Activated naive CD4-positive, alpha-beta T cell treated with anti-CD3 and anti-CD28 coated beads, Interleukin-2, amount 50 U/mL, for 16 hours (primary cell): ENCODE results near the gene ZNF420.
A peak's percentile ranks its signal among the peaks of the same experiment; 100 is the strongest.

Experiments
- DNase-seq: peaks from one replicate; pipeline ENCODE4 v3.0.0-alpha.2; 2020

The ZNF420 gene

GRCh38 chr19:37160153-37160552 is 81.9 kb downstream of the ZNF420 start:
- DNase-seq = no peak

DNA sequence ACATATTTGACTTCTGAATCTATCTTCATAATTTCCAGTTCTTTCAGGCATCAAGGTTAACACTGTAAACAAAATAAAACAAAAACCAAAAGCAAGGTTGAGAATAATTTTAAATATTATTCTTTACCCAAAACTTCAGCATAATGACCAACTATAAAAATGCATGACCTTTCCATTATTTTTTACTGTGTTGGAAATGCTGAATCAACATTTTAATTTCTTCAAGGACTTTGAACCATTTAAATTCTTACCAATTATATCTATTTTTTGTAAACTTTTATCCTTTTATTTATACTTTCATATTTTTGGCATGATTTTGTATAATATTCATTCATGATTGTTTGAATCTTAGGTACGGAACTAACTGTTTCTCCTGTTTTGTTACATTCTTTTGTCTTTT is 87.4 kb downstream of the ZNF420 start:
- DNase-seq = no peak

DNA sequence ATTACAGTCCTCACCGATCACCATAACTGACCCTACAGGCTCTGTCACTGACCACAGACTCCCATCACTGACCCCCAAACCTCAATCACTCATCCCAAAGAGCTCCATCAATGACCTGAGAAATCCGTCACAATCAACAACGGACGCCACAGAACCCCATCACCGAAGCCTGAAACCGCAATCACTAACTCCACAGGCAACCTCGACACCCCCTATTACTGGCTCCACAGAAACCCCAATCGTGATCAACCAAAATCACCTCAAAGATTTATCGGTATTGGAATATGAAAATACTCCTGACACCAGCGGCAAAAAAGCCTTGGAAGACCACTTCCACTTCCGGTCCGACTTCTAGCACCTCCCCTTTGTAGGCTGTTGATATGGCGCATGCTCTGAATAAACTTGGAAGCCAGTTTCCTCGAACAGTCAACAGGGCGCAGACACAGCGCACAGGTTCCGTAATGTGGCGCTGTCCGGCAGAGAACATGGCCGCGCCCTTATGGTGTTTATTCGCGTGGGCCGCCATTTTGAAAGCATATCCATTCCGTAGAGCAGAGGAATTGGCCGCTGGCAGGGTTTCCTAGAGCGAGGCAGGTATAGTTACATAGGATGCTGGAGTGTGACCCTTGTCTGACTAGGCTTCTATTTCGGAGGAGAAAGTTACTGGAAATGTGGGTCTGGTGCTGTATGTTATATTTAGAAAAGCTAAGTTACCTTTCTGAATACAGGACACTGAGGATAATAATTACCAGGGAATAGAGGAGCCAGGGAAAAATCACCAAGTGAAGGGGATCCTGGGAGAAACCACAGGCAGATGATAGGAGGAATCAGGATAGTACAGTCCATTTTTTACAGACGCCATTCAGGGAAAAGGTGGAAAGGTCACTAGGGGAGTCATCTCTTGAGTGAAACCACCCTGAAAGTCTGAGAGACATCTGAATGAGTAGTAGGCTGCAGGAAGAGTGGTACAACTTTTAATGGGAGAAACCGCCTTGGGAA is 94.4 kb downstream of the ZNF420 start, which contains the start of gene ZNF585A:
ZNF585A (minus strand) TSS at position 328 of the 999 bp plus-strand sequence. CDS start 2,785 bp downstream, outside the sequence.
- DNase-seq = peak; percentile 87
